ENCODE results near the gene DUOX1.

The DUOX1 gene

DNA sequence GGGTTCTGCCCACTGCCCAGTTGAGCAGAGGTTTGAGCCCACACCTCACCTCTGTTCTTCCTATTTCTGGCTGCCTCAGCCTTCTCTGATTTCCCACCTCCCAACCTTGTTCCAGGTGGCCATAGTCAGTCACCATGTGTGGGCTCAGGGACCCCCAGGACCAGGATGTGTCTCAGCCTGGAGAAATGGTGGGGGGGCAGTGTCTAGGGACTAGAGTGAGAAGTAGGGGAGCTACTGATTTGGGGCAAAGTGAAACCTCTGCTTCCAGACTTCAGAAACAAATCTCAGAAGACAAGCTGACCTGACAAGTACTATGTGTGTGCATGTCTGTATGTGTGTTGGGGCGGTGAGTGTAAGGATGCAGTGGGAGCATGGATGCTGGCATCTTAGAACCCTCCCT lies 35.1 kb downstream of the DUOX1 start:
- Histone ChIP-seq H3K36me3 (no peaks in the 10 kb centered on the region), H3K27ac (no peak overlapping the region), H3K4me3 (no peak overlapping the region), H3K27me3 (no peaks in the 10 kb centered on the region), H3K9me3 (no peaks in the 10 kb centered on the region), H3K4me1 (peaks cover 0 to 26% (median 14%) of the 10 kb centered on the region in 4 donors)
- TF ChIP-seq, protein P1, sequence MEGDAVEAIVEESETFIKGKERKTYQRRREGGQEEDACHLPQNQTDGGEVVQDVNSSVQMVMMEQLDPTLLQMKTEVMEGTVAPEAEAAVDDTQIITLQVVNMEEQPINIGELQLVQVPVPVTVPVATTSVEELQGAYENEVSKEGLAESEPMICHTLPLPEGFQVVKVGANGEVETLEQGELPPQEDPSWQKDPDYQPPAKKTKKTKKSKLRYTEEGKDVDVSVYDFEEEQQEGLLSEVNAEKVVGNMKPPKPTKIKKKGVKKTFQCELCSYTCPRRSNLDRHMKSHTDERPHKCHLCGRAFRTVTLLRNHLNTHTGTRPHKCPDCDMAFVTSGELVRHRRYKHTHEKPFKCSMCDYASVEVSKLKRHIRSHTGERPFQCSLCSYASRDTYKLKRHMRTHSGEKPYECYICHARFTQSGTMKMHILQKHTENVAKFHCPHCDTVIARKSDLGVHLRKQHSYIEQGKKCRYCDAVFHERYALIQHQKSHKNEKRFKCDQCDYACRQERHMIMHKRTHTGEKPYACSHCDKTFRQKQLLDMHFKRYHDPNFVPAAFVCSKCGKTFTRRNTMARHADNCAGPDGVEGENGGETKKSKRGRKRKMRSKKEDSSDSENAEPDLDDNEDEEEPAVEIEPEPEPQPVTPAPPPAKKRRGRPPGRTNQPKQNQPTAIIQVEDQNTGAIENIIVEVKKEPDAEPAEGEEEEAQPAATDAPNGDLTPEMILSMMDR (IDR thresholded peaks at IDR 0.05): no peak
- intact Hi-C loops (cut with DNase I; ENCODE audit: low total_unique reads): loop anchor here (5.0 to 10.0 kb wide), 2 partner anchors 37 to 480 kb away; no protein-coding TSS in a partner anchor
- no peak for DNase-seq

DNA sequence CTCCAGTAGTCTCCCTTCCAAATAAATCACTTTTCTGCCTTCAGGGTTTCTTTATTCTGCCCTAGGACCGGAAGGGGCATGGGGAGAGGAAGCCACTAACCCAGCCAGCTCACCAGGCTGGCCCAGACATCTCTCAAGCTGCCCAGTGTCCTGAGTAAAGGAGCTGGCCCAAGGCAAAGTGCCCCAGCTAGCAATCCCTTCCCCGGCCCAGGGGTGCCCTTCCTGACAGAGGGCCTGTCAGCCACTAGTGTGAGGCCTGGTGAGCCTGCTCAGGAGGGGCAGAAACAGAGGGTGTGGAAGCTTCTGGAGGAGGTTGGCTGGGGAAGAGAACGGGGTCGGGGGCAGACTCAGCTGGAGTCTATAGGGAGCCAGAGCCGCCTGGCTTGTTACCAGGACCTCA lies 35.7 kb downstream of the DUOX1 start:
- H3K4me3 ChIP-seq: no peak overlapping the region
- H3K9me3 ChIP-seq: no peaks in the 10 kb centered on the region
- TF ChIP-seq, protein P1 (IDR thresholded peaks at IDR 0.05): no peak
- H3K27me3 ChIP-seq: no peaks in the 10 kb centered on the region
- peak overlapping the region in 1 of 2 donors; percentile 97 for H3K27ac ChIP-seq
- peaks cover 0 to 26% (median 14%) of the 10 kb centered on the region in 4 donors for H3K4me1 ChIP-seq
- intact Hi-C loops (cut with DNase I; ENCODE audit: low total_unique reads): loop anchor here (5.0 to 10.0 kb wide), 2 partner anchors 37 to 479 kb away; no protein-coding TSS in a partner anchor
- no peaks in the 10 kb centered on the region for H3K36me3 ChIP-seq
- no peak for DNase-seq

DNA sequence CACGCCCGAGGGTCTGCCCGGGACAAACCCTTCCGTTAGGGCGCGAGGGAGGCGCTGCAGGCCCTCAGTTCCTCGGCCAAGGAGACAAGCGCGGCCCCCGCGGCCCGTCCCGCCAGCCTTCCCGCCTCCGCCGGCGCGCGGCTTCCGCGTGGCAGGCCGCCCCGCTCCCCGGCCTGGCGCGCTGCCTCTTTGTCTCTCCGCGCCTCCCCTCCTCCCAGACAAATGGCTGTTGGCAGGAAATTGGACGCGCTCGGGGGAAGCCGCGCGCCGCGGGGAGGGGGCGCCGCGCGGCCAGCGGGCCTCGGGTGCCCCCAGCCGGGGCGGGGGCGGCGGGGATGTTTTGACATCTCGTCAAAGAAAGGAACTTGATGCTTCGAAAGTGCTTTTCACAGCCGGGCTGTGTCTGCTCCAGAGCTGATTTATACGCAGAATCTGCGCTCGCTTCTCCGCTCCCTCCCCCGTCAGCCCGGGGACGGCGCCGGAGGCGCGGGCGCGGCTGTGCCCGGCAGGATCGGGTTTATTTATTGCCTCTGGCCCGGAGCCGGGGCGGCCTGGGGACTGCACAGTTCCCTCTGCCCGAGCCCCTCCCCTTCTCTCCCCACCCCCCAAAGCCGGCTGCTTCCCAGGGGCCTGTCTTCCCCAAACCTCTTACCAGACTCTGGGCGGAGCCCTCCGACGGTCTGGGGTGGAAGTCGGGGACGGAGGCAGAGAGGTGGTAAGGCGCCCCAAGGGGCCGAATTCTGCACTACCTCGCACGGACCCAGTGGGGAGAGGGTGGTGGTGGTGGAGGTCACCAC lies 37.2 kb downstream of the DUOX1 start:
- Histone ChIP-seq H3K27ac (peak overlapping the region; percentile 97), H3K4me3 (peak overlapping the region; percentile 67 to 75), H3K4me1 (peaks cover 0 to 26% (median 14%) of the 10 kb centered on the region in 4 donors), H3K27me3 (no peaks in the 10 kb centered on the region), H3K9me3 (no peaks in the 10 kb centered on the region), H3K36me3 (peaks cover 0 to 4% (median 0%) of the 10 kb centered on the region in 3 donors)
- intact Hi-C loops (cut with DNase I; ENCODE audit: low total_unique reads): loop anchor here (2.0 to 10.0 kb wide), 3 partner anchors 35 to 478 kb away; a partner anchor contains a TSS
- DNase-seq: peak; percentile 89 to 92
- TF ChIP-seq, protein P1 (IDR thresholded peaks at IDR 0.05): peak; percentile 60 to 70

DNA sequence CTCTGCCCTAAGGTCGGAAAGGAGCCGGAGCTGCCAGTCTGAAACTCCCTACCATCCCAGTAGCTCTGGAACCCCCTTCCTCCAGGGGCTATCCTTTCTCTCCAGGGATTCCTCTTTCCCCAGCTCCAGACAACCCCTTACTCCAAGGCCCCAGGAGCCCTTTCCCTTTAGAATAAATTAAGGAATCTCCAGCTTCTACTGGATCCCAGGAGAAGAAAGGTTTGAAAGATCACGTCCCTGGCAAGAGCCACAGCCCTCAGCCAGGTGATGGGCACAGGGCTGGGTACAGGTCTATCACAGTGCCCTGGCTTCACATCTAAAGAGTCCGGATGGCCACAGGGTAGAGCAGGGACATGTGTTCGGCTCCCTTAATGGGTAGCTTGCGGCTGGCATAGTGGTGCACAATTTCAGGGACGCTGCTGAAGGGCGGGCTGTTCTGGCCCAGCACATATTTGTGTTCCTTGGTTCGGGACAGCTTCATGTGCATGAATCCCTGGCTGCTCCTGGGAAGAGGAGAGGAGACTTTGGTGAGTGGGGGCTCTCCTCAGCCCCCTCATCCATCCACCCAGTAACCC lies 37.9 kb downstream of the DUOX1 start:
- Histone ChIP-seq H3K27ac (peak overlapping the region; percentile 97), H3K4me3 (peak overlapping the region; percentile 67 to 75), H3K4me1 (peaks cover 0 to 22% (median 12%) of the 10 kb centered on the region in 4 donors), H3K27me3 (no peaks in the 10 kb centered on the region), H3K36me3 (peaks cover 0 to 7% (median 0%) of the 10 kb centered on the region in 3 donors), H3K9me3 (no peaks in the 10 kb centered on the region)
- intact Hi-C loops (cut with DNase I; ENCODE audit: low total_unique reads): loop anchor here (2.0 to 10.0 kb wide), 3 partner anchors 35 to 477 kb away; a partner anchor contains a TSS
- no peak for DNase-seq
- TF ChIP-seq, protein P1 (IDR thresholded peaks at IDR 0.05): no peak

DNA sequence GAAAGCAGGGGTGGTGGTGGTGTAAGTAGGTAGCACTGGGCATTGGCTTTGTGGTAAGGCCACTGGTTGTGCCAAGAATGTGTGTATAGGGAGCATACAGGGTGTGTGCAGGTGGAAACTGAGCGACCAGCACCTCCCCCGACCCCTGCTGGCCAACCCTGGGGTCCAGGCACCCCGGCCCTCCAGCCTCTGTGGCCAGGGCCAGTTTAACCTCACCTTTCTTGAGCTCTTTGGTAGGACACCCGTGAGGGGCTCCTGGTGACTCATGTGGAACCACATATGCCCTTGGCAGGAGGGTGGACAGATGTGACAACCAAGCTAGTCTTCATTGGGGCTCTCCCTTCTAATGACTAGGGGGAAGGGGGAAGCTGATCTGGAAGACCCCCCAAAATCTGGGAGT lies 38.5 kb downstream of the DUOX1 start:
- DNase-seq: no peak
- H3K9me3 ChIP-seq: no peaks in the 10 kb centered on the region
- peaks cover 0 to 13% (median 0%) of the 10 kb centered on the region in 3 donors for H3K36me3 ChIP-seq
- no peak overlapping the region for H3K4me3 ChIP-seq
- peaks cover 0 to 17% (median 8%) of the 10 kb centered on the region in 4 donors for H3K4me1 ChIP-seq
- TF ChIP-seq, protein P1 (IDR thresholded peaks at IDR 0.05): no peak
- H3K27ac ChIP-seq: peak overlapping the region; percentile 97
- intact Hi-C loops (cut with DNase I; ENCODE audit: low total_unique reads): loop anchor here (5.0 to 10.0 kb wide), 2 partner anchors 34 to 477 kb away; no protein-coding TSS in a partner anchor
- no peaks in the 10 kb centered on the region for H3K27me3 ChIP-seq

Data from tibial artery (tissue), 4 donors.